CD4-positive, alpha-beta T cell treated with Interleukin-17A for 1 hour (primary cell): ENCODE measurements around the gene KDM4B.
A peak's percentile ranks its signal among the peaks of the same experiment; 100 is the strongest.
"Not testable (repeated sequence)": the region's sequence is repeated elsewhere in the genome, so short reads cannot be mapped to it uniquely, and the experiment has no call there.

ENCODE experiments used
- DNase-seq: peaks from one replicate; pipeline ENCODE4 v3.0.0-alpha.2; 2020

KDM4B gene

DNA sequence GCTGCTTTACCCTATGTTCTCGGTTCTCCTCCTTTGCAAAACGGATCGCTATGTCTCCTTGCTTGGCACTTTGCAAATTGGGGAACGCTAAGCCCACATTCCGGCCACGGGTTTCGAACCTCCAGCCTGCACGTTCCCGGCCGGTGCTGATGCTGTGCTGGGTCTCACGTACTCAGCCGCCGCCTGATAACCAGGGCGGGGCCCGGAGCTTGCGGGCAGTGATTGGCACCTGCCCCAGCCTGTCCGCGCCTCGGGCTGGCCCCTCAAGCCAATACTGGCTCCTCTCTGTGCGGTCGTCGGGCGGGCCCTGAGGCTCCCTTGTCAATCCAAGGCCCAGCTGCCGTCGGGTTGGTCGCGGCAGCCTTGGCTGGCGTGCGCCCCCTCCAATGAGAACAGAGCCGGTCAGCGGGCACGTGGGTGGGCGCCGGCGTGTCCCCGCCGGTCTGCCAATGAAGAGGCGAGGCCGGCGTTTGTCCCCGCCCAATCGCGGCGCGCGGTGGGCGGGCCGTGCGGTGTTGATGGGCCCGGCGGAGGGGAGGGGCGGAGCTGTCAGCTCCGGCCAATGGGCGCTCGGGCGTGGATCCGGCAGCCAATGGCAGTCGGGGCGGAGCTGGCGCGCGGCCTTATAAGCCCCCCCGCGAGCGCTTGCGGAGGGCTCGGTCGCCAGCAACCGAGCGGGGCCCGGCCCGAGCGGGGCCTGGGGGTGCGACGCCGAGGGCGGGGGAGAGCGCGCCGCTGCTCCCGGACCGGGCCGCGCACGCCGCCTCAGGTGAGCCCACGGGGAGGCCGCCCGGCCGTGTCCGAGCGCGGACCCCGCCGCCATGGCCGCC, at the start of gene KDM4B:
Gene KDM4B (plus strand): TSS at position 652 of the 830 bp plus-strand sequence. CDS start 63,778 bp downstream, outside the sequence.
- peak; percentile 100 for DNase-seq

DNA sequence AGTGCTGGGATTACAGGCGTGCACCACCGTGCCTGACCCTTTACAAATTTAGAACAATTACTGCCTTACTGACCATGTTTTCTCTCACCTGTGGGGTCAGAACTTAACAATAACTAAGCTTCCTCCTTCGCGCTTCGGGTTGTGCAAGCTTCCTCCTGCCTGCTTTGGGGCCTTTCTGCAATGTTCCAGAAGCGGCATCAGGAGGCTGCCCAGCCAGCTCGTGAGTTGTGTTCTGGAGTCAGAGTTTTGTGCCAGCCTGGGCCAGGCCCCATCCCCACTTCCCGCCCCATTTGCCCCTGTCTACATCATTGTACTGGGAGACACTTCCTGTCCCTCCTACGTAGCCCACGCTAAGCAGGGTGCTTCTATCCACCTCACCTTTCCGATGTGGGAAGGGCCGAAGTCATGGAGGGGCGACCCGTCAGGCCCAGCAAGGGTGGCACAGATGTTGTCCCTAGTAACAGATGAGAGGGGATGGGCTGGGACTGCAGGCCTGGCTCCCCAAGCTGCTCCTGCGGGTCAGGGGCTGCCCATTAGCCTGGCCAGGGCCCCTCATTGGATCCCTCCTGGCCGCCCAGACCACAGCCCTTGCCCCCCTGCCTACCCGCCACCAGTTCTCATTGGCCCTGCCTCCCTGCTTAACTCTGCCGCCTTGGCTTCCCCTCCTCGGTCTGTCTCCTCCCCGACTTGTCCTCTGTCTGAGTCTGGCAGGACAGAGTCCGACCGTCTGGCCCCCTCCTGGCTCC, 46.2 kb upstream of the KDM4B start:
- no peak for DNase-seq

DNA sequence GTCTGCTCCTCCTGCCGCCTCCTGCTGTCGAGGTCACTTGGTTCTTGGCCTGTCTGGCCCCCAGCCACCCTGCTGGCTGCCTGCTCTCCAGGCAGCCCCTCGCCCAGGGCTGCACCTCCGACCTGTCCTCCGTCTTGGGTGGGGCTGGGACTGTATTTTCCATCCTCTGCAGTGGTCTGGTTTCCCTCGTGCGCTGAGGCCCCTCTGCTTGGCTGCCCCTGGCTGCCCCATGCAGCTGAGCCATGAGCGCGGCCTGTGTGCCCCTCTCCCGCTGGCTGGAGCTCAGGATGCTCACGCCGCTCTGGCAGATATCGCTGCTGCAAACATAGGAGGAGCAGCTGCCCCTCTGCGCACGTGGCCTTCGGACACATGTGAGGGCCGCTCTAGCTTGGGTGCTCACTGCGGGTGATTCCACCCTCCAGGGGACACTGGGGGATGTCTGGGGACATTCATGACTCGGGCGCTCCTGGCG, 45.6 kb upstream of the KDM4B start:
- no peak for DNase-seq

DNA sequence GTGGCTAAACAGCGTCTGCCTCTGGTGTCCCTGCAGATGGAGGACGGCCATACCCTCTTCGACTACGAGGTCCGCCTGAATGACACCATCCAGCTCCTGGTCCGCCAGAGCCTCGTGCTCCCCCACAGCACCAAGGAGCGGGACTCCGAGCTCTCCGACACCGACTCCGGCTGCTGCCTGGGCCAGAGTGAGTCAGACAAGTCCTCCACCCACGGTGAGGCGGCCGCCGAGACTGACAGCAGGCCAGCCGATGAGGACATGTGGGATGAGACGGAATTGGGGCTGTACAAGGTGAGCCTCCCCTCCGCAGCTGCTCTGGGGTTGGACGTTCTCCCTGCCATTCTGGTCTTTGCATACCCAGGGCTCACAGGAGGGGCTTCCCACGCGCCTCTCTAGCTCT, 39.7 kb upstream of the KDM4B start:
- DNase-seq, result no peak

DNA sequence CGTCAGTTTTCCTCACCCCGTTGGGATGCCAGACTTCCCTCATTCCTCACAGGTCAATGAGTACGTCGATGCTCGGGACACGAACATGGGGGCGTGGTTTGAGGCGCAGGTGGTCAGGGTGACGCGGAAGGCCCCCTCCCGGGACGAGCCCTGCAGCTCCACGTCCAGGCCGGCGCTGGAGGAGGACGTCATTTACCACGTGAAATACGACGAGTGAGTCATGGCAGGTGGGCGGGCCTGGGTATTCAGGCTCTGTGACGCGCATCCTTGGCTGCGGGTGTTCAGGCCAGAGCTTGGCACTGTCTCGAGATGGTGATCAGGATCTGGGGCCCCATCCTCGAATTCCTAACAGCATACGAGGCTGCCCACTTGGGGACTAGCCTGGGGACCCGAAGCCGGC, 38.2 kb upstream of the KDM4B start:
- no peak for DNase-seq

DNA sequence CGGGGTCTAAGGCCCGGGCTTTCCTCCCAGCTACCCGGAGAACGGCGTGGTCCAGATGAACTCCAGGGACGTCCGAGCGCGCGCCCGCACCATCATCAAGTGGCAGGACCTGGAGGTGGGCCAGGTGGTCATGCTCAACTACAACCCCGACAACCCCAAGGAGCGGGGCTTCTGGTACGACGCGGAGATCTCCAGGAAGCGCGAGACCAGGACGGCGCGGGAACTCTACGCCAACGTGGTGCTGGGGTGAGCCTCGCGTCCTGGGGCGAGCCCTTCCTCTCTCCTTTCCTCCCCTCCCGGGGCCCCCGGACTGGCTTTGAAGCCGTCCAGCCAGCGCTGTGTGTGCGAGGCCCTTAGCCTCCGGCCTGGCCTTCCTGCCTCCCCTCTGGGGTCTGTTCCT, 36.2 kb upstream of the KDM4B start:
- DNase-seq, result no peak

DNA sequence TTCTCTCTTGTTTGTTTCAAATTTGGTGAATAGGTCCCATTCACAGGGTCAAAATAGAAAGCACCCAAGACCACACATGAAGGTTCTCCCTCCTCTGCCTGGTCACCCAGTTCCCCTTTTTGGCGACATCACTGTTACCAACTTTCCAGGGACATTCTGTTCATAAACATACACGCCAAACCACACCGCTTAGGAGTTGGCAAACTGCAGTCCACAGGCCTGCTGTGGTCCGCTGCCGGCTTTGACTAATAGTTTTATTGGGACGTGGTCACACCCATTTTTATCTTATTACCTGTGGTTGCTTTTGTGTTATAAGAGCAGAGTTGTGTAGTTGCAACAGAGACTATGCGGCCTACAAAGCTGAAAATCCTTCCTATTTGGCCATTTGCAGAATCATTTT, 35.4 kb upstream of the KDM4B start:
- DNase-seq, result no peak

DNA sequence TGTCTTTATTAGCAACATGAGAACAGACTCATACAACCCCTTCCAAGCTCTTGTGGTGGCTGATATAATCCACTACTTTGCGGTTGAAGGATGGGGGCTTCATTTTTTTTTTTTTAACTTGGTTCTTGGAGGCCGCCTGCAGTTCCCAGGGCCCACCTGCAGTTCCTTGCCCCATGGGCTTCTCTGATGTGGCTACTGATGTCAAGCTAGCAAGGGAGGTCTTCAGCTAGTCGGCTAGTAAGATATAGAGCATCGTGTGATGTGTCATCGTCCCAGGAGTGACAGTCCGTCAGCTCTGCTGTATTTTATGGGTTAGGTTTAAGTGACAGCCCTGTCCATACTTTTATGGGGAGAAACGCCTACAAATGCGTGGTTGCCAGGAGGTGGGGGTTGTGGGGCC, 33.5 kb upstream of the KDM4B start:
- DNase-seq, result no peak

DNA sequence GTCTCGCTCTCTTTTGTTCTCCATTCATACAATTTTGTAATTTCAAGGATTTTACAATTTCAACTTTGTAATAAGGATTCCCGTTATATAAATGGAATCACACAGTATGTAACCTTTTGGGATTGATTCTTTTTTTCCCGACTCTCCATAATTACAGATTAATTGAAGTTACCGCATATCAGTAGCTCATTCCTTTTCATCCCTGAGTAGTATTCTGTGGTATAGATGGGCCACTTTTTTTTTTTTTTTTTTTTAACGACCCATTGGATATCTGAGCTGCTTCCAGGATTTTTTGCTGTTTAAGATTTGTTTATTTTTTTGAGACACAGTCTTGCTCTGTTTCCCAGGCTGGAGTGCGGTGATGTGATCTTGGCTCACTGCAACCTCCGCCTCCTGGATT, 31.9 kb upstream of the KDM4B start:
- DNase-seq, result no peak

DNA sequence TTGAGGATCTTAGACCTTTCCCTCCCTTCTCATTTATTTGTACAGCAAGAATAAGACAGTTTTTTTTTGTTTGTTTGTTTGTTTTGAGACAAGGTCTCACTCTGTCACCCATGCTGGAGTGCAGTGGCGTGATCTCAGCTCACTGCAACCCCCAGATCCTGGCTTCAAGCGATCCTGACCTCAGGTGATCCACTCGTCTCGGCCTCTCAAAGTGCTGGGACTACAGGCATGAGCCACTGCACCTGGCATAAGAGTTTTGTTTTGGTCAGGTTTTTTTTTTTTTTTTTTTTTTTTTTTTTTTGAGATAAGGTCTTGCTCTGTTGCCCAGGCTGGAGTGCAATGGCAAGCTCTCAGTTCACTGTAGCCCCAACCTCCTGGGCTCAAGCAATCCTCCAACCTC, 30.5 kb upstream of the KDM4B start:
- not testable (repeated sequence) for DNase-seq

DNA sequence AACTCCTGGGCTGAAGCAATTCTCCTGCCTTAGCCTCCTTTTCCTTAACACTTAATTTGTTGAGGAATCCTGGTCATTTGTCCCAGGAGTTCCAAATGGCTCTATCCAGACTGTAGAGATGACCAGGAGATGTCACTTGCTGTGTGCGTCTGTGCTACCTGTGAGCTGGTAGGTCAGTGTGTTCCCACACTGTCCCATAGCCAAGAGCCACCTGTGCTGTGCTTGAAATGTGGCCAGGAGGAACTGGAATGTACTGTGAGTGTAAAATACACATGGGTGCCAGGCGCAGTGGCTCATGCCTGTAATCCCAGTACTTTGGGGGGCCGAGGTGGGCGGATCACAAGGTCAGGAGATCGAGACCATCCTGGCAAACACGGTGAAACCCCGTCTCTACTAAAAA, 29.4 kb upstream of the KDM4B start:
- no peak for DNase-seq

DNA sequence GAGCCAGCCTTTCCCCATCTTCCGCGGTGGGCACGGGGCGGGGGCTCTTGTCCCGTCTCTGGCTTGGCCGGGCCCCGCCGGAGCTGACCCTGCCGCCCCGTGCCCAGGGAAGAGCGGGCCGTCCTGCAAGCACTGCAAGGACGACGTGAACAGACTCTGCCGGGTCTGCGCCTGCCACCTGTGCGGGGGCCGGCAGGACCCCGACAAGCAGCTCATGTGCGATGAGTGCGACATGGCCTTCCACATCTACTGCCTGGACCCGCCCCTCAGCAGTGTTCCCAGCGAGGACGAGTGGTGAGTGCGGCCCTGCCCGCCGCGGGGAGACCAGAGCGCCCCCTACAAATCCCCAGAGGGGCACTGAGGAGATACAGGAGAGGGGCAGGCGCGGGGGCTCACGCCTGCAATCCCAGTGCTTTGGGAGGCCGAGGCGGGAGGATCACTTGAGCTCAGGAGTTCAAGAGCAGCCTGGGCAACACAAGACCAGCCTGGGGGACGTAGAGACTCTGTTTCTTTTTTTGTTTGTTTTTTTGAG, 27.2 kb upstream of the KDM4B start:
- DNase-seq, result not testable (repeated sequence)

DNA sequence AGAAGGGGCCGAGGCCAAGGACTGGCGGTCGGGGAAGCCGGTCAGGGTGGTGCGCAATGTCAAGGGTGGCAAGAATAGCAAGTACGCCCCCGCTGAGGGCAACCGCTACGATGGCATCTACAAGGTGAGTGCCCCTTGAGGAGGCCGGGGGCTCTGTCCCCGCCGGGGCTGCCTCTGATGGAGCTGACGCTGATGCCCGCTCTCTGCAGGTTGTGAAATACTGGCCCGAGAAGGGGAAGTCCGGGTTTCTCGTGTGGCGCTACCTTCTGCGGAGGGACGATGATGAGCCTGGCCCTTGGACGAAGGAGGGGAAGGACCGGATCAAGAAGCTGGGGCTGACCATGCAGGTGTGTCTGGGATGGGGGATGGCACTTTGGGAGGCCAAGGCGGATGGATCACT, 18.3 kb upstream of the KDM4B start:
- DNase-seq, result not testable (repeated sequence)

DNA sequence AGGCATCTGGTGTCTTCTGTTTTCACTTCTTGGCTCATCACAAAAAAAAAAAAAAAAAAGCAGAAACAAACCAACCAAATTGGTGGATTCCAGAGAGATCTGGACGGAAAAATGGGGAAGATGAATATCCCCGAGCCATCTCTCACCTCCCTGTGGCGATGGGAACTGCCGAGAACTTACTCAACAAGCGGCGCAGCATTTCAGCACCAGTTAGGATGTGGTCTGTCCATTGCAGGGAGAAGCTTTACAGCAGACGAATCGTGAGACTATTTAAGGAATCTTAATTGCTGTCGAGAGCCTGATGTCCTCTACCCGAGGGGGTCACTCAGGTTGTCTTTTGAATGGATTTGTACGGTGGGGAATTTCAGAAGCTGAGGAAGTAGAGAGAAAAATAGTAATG, 17.3 kb upstream of the KDM4B start:
- no peak for DNase-seq

DNA sequence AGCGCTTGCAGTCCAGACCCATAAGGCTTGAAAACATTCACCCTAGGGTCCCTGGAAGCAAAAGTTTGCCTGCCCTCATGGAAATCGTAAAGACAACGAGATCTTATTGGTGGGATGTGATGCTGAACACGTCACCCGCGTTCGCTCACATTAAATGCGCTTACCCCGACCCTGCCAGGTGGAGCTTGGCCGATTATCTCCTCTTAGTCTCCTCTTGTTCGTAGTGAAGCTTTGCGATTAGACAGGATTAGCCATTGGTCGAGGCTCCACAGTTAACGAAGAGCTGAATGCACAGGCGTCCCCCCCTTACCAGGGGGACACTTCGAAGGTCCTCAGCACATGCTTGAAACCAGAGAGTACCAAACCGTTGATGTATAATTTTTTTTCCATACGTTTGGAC, 16.0 kb upstream of the KDM4B start:
- DNase-seq, result no peak

DNA sequence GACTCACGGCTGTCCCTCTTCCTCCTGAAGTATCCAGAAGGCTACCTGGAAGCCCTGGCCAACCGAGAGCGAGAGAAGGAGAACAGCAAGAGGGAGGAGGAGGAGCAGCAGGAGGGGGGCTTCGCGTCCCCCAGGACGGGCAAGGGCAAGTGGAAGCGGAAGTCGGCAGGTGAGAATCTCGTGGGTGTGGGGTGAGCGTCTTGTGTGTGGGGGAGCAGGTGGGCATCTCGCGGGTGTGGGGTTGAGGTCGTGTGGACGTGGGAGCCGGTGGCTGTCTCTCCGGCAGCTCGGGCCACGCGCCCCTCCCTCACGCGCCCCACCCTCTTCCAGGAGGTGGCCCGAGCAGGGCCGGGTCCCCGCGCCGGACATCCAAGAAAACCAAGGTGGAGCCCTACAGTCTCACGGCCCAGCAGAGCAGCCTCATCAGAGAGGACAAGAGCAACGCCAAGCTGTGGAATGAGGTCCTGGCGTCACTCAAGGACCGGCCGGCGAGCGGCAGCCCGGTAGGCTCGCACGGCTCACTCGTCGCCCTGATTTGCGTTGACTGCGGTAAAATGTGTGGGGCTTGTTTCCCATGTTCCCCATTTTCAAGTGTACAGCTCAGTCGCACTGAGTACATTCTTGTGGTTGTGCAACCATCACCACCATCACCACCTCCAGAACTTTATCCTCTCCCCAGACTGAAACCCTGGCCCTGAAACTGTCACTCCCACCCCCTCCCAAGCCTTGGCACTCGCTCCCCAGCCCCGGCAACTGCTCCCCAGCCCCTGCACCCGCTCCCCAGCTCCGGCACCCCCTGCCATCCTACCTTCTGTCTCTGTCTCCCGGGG, 14.4 kb upstream of the KDM4B start:
- DNase-seq, result not testable (repeated sequence)

DNA sequence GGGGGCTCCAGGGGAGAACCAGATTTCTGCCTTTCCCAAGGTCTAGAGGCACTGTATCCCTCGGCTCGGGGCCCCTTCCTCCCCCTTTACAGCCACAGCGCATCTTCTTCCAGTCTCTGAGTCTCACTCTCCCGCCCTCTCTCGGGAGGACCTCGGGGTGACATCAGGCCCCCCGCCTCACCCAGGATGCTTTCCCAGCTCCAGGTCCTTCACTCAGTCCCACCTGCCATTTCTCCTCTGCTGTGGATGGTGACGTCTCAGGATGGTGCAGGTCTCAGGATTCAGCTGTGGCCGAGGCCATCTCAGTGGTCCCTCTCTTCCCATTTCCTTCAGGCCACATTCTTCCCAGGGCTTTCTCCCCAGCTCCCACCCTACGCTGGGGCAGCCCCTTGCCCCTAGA, 13.6 kb upstream of the KDM4B start:
- DNase-seq, result no peak

DNA sequence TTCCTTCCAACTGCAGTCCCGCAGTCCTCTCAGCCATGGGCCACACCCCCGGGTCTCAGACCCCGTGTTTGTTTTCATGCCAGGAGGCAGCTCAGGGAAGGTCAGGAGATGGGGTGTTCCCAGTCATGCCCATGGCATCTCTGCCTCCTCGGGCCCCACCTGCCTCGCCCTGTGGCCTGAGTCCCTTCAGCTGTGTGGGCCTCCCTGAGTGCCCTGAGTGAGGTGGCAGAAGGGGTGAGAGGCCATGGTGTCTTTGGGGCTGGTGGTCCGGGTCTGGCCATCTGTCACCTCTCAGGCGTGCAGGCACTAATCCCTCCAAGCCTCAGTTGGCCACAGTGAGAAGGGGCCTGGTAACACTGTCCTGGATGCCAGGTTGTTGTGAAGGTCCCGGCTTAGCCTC, 10.9 kb upstream of the KDM4B start:
- no peak for DNase-seq

DNA sequence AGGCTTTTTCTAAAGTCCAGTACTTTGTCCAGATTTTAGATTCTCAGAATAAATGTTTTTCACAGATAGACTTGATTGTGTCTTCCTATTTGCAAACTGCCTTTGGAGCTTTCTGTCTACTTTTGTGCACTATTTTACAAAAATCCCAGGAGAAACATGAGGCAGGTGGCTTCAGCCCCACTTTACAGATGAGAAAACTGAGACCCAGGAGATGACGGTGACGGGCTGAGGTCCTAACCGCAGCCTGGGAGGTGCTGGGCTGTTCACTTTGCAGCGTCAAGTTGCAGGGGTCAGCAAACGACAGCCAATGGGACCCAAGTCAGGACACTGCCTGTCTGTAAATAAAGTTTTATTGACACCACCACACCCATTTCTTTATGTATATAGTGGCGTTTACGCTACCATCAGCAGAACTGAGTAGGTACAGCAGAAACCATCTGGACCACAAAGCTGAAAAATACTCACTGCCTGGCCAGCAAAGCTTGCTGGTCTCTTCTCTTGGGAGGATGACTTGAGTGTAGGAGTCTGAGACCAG, 6.8 kb upstream of the KDM4B start:
- no peak for DNase-seq

DNA sequence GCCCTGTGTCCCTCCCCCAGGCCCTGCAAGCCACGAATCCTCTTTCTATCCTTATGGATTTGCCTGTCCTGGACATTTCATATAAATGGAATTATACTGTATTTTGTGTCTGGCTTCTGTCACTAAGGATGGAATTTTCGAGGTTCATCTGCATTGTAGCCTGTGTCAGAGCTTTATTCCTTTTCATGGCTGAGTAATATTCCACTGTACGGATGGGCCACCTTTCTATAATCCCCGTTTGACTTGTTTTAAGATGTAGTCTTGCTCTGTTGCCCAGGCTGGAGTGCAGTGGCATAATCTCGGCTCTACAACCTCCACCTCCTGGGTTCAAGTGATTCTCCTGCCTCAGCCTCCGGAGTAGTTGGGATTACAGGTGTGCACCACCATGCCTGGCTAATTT, 3.9 kb upstream of the KDM4B start:
- no peak for DNase-seq

DNA sequence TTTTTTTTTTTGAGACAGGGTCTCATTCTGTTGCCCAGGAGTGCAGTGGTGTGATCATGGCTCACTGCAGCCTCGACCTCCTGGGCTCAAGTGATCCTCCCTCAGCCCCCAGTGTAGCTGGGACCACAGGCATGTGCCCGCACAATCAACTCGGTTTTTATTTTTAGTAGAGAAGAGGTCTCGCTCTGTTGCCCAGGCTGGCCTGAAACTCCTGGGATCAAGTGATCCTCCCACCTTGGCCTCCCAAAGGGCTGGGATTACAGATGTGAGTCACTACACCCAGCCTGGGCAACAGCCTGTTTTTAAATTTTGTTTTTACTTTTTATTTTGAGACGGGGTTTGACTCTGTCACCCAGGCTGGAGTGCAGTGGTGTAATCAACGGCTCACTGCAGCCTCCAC, 2.3 kb upstream of the KDM4B start:
- no peak for DNase-seq

DNA sequence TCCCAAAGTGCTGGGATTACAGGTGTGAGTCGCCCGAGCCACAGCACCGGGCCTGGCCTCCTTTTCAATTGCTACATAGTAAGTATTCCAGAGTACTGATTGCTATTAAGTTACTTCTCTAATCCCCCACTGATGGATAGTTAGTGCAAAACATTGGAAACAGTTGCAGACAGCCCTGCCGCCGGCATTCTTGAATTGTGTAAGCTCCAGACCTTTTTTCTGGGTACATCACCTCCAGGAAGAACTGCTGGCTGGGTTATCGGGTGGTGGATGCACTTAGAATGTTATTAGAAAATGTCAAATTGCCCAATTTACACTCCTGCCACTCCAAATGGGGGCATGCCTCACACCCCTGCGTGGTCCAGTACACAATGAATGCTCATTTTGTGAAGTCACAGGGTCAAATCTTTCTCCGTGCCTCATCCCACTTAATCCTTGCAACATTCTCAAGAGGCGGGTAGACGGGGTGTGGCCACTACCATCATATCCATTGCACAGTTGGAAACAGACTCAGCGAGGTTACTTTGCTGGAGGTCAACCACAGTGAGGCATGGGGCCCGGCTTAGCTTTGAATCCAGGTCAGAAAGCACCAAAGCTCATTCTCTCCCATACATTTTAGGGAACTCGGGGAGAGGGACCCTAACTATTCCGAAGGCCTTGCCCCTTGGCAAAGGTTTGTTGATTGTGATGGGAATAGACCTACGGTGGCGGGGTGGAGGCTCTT, 1.0 kb upstream of the KDM4B start:
- no peak for DNase-seq
